Small intestine (tissue), 7 donors: Measurements from ENCODE around the gene ZNF718. TPM values are rescaled to one million over a fixed set of nuclear protein-coding genes. Genes with fewer than 3 reads are reported as not detected.
"Not testable (repeated sequence)": the region's sequence is repeated elsewhere in the genome, so short reads cannot be mapped to it uniquely, and the experiment has no call there.

Experiments
- DNase-seq, 2 donors: peaks; one replicate each; pipeline versions ENCODE4 v3.0.0 to v3.0.0-alpha.2; 2013
- FAIRE-seq: peaks from 2 replicates; lab custom pipeline; 2012; peaks lifted over from hg19 to GRCh38; lab: Jason Lieb, UNC
- H3K27ac ChIP-seq, 3 donors: one replicate each; pipeline ENCODE4 v1.5.1; 2013; ENCODE audit warnings: low read length in 2 of 3, mild to moderate bottlenecking in 2 of 3, control low read depth in 1 of 3, inconsistent platforms in 1 of 3, low read depth in 1 of 3, moderate library complexity in 1 of 3
- H3K27me3 ChIP-seq, 3 donors: one replicate each; pipeline ENCODE4 v1.6.1; 2013; ENCODE audit warnings: low read length in 3 of 3, inconsistent platforms in 1 of 3; ENCODE audit not compliant: control insufficient read depth in 3 of 3, insufficient read depth in 3 of 3
- H3K36me3 ChIP-seq, 3 donors: one replicate each; pipeline ENCODE4 v1.6.1; 2013; ENCODE audit warnings: low read length in 3 of 3, inconsistent platforms in 1 of 3, low read depth in 1 of 3, mild to moderate bottlenecking in 1 of 3, moderate library complexity in 1 of 3; ENCODE audit not compliant: control insufficient read depth in 3 of 3, insufficient read depth in 2 of 3
- H3K4me1 ChIP-seq, 3 donors: one replicate each; pipeline ENCODE4 v1.6.1; 2013; ENCODE audit warnings: low read length in 2 of 3, inconsistent platforms in 1 of 3, low read depth in 1 of 3, mild to moderate bottlenecking in 1 of 3, moderate library complexity in 1 of 3; ENCODE audit not compliant: control insufficient read depth in 3 of 3, insufficient read depth in 2 of 3
- H3K4me3 ChIP-seq, 3 donors: one replicate each; pipeline ENCODE4 v1.5.1; 2013; ENCODE audit warnings: low read length in 3 of 3, control low read depth in 1 of 3, inconsistent platforms in 1 of 3, low read depth in 1 of 3, mild to moderate bottlenecking in 1 of 3, moderate library complexity in 1 of 3
- H3K9me3 ChIP-seq, 2 donors: one replicate each; pipeline ENCODE4 v1.6.1; 2013; ENCODE audit warnings: low read depth in 1 of 2, low read length in 1 of 2; ENCODE audit not compliant: control insufficient read depth in 2 of 2, insufficient read depth in 1 of 2
- WGBS, 3 donors: extraction: QIAGEN DNeasy Blood & Tissue Kit; methylation state at CpG; one replicate each; pipeline ENCODE4 v1.1.7; 2013; 5-methylcytosine and 5-hydroxymethylcytosine counted together
- polyA plus RNA-seq, 4 donors: library from polyadenylated mRNA; stranded (reverse) in 3 of 4; unstranded in 1 of 4; fragments of 200-250 nt in 3 of 4; fragments of 120-200 nt in 1 of 4; gene quantifications; one replicate each; pipeline versions ENCODE4 v1.2.1 to v1.2.3, GENCODE V29; 2013
- donor health status: healthy with polysubstance abuse.
- donor health status: control.
- donor health status: control.
- donor health status: Bipolar disorder and iron deficiency.
- donor health status: healthy.

Gene ZNF718
- polyA plus RNA-seq, 4 donors, result 0.27 to 5.0 (median 1.2) TPM

GRCh38 chr4:171318-171717, 47.0 kb downstream of the ZNF718 start:
- not testable (repeated sequence) for FAIRE-seq, H3K4me3 ChIP-seq, H3K27ac ChIP-seq, H3K36me3 ChIP-seq, H3K27me3 ChIP-seq, DNase-seq, H3K4me1 ChIP-seq
- peaks cover 3 to 39% of the 10 kb centered on the region in 2 donors for H3K9me3 ChIP-seq
- WGBS, 3 donors, result 98 to 99% (median 99%) methylated on average over 10 of the region's 10 CpGs

- WGBS, 3 donors, result 78 to 83% (median 81%) methylated on average over 7 of the region's 7 CpGs
- Histone ChIP-seq H3K36me3 (no peaks in the 10 kb centered on the region), H3K27ac (no peak overlapping the region), H3K4me3 (no peak overlapping the region), H3K4me1 (no peaks in the 10 kb centered on the region), H3K27me3 (no peaks in the 10 kb centered on the region), H3K9me3 (peaks cover 3 to 51% of the 10 kb centered on the region in 2 donors)
- DNase-seq (no peak), FAIRE-seq (no peak)
Measured at GRCh38 chr4:173666-174314, 49.5 kb downstream of the ZNF718 start.

- Histone ChIP-seq H3K27ac (no peak overlapping the region), H3K4me3 (no peak overlapping the region), H3K4me1 (no peaks in the 10 kb centered on the region), H3K36me3 (no peaks in the 10 kb centered on the region), H3K27me3 (no peaks in the 10 kb centered on the region), H3K9me3 (peaks cover 3 to 55% of the 10 kb centered on the region in 2 donors)
- DNase-seq (no peak), FAIRE-seq (no peak)
Measured at GRCh38 chr4:175986-176385, 51.7 kb downstream of the ZNF718 start.

GRCh38 chr4:176995-177394, 52.7 kb downstream of the ZNF718 start:
- H3K9me3 ChIP-seq, result peaks cover 2 to 49% of the 10 kb centered on the region in 2 donors

GRCh38 chr4:182225-182624, 57.9 kb downstream of the ZNF718 start:
- H3K9me3 ChIP-seq, result peaks cover 1 to 21% of the 10 kb centered on the region in 2 donors
- not testable (repeated sequence) for H3K36me3 ChIP-seq, H3K27ac ChIP-seq, FAIRE-seq, H3K4me1 ChIP-seq, H3K4me3 ChIP-seq, DNase-seq, H3K27me3 ChIP-seq
- 95 to 100% (median 97%) methylated on average over 3 of the region's 3 CpGs for WGBS, 3 donors

More at GRCh38 chr4:176995-177394, 52.7 kb downstream of the ZNF718 start:
- no peaks in the 10 kb centered on the region for H3K27me3 ChIP-seq
- no peaks in the 10 kb centered on the region for H3K4me1 ChIP-seq
- DNase-seq (no peak), FAIRE-seq (no peak)
- 95 to 96% (median 96%) methylated on average over 1 of the region's 1 CpG for WGBS, 3 donors
- no peaks in the 10 kb centered on the region for H3K36me3 ChIP-seq
- H3K27ac ChIP-seq, result no peak overlapping the region
- H3K4me3 ChIP-seq, result no peak overlapping the region

- H3K36me3 ChIP-seq, result no peaks in the 10 kb centered on the region
- WGBS, 3 donors, result 56 to 88% (median 83%) methylated on average over 3 of the region's 3 CpGs
- H3K4me1 ChIP-seq, result no peaks in the 10 kb centered on the region
- no peak overlapping the region for H3K27ac ChIP-seq
- H3K27me3 ChIP-seq, result no peaks in the 10 kb centered on the region
- FAIRE-seq (no peak), DNase-seq (no peak)
- H3K4me3 ChIP-seq, result no peak overlapping the region
- H3K9me3 ChIP-seq, result peaks cover 9 to 26% of the 10 kb centered on the region in 2 donors
Measured at GRCh38 chr4:188091-188490, 63.8 kb downstream of the ZNF718 start.

GRCh38 chr4:195159-195558, 70.9 kb downstream of the ZNF718 start:
- H3K9me3 ChIP-seq, result peaks cover 7 to 23% of the 10 kb centered on the region in 2 donors
- not testable (repeated sequence) for FAIRE-seq, H3K4me3 ChIP-seq, H3K27ac ChIP-seq, H3K27me3 ChIP-seq, DNase-seq, H3K36me3 ChIP-seq, H3K4me1 ChIP-seq
- 61 to 73% (median 72%) methylated on average over 3 of the region's 3 CpGs for WGBS, 3 donors

- Histone ChIP-seq H3K27me3 (no peaks in the 10 kb centered on the region), H3K9me3 (peaks cover 2 to 42% of the 10 kb centered on the region in 2 donors), H3K36me3 (no peaks in the 10 kb centered on the region), H3K4me1 (no peaks in the 10 kb centered on the region), H3K27ac (no peak overlapping the region), H3K4me3 (no peak overlapping the region)
- 94 to 96% (median 95%) methylated on average over 3 of the region's 3 CpGs for WGBS, 3 donors
- DNase-seq (no peak), FAIRE-seq (no peak)
Measured at GRCh38 chr4:200936-201335, 76.6 kb downstream of the ZNF718 start.

- not testable (repeated sequence) for H3K27me3 ChIP-seq, FAIRE-seq, H3K4me1 ChIP-seq, DNase-seq, H3K36me3 ChIP-seq, H3K4me3 ChIP-seq, H3K27ac ChIP-seq
- H3K9me3 ChIP-seq, result peaks cover 0 to 48% of the 10 kb centered on the region in 2 donors
Measured at GRCh38 chr4:202822-203221, 78.5 kb downstream of the ZNF718 start.
